ENCODE results near the gene ZBTB7C. TPM values are rescaled to one million over a fixed set of nuclear protein-coding genes. Genes with fewer than 3 reads are reported as not detected.

Gene ZBTB7C
- total and polyA plus RNA-seq, 10 of the 15 experiments (the other 5 are each of a cell fraction or from before 2014, with no cell fraction given): under 0.01 to 0.08 (median 0.01) TPM; not detected in 7

DNA sequence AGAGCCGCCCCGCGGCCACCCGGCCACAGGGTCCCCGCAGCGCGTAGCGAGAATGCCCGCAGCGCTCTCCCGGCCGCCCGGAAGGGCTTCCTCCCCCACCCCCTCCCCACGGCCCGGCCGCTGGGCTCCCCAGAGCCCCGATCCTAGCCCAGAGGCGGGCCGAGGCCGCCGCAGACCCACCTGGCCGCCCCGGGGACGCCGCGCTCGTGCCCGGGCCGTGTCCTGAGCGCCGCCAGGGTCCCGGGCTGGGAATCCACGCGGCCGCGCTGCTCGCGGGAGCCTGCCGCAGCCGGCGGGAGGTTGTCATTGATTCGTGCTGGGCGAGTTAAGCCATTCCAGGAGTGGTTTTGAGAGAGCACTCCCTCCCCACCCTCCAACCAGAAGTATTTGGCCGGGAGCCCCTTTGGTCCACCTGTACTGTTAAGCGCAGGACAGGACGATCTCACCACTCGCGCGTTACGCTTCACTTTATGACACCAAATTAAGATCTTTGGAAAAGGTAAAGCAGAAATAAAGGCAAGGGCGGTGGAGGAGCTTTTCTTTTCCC is 272.3 kb downstream of the ZBTB7C start:
- H3K27me3 ChIP-seq (replicated peaks in 1 of 2; ENCODE audit: control insufficient read depth in 2 of 2, insufficient read depth in 2 of 2, low read length in 1 of 2): peaks cover 10 to 11% of the 10 kb centered on the region in 2 experiments
- H3K9ac ChIP-seq (ENCODE audit: control insufficient read depth, insufficient read depth, low read length): no peak overlapping the region
- no peak for FAIRE-seq
- POLR2A ChIA-PET: no interaction called here
- no peaks in the 10 kb centered on the region for H4K20me1 ChIP-seq (ENCODE audit: control insufficient read depth, insufficient read depth)
- no peaks in the 10 kb centered on the region for H3K4me1 ChIP-seq (ENCODE audit: control insufficient read depth, insufficient read depth, low read length)
- SMC1A ChIA-PET (ENCODE audit: uncharacterized antibody, unreplicated experiment): no interaction called here
- CTCF ChIA-PET: no interaction called here
- ATAC-seq: no peak
- no peak overlapping the region for H3K27ac ChIP-seq (ENCODE audit: control insufficient read depth, insufficient read depth)
- DNase-seq (ENCODE audit: low read depth, low spot score): no peak
- H3K4me2 ChIP-seq (ENCODE audit: control insufficient read depth, insufficient read depth): no peak overlapping the region
- no peaks in the 10 kb centered on the region for H3K9me3 ChIP-seq (replicated peaks; ENCODE audit: control insufficient read depth, insufficient read depth, low read length)
- TF ChIP-seq ZNF384 (IDR thresholded peaks at IDR 0.05; ENCODE audit: borderline replicate concordance, low read depth, low read length): no peak
- WGBS (ENCODE audit: insufficient coverage, insufficient replicate concordance, low lambda C conversion rate, missing lambda C conversion rate): under 1% methylated on average over 37 of the region's 51 CpGs
- H3K79me2 ChIP-seq (ENCODE audit: control insufficient read depth, insufficient read depth, low read length): no peaks in the 10 kb centered on the region
- no peak overlapping the region for H2AFZ ChIP-seq (ENCODE audit: control insufficient read depth, low read depth, low read length)
- in situ Hi-C loops (cut with MboI): no loop called here
- H3K4me3 ChIP-seq: no peak overlapping the region
- H3K36me3 ChIP-seq (ENCODE audit: control insufficient read depth in 2 of 2, insufficient read depth in 2 of 2, low read length in 1 of 2): no peaks in the 10 kb centered on the region
- RAD21 ChIA-PET (ENCODE audit: unreplicated experiment): no interaction called here
- BruUV-seq (replicated peaks): no TSS peak
- intact Hi-C loops (cut with micrococcal nuclease; ENCODE audit: unreplicated experiment): no loop called here

DNA sequence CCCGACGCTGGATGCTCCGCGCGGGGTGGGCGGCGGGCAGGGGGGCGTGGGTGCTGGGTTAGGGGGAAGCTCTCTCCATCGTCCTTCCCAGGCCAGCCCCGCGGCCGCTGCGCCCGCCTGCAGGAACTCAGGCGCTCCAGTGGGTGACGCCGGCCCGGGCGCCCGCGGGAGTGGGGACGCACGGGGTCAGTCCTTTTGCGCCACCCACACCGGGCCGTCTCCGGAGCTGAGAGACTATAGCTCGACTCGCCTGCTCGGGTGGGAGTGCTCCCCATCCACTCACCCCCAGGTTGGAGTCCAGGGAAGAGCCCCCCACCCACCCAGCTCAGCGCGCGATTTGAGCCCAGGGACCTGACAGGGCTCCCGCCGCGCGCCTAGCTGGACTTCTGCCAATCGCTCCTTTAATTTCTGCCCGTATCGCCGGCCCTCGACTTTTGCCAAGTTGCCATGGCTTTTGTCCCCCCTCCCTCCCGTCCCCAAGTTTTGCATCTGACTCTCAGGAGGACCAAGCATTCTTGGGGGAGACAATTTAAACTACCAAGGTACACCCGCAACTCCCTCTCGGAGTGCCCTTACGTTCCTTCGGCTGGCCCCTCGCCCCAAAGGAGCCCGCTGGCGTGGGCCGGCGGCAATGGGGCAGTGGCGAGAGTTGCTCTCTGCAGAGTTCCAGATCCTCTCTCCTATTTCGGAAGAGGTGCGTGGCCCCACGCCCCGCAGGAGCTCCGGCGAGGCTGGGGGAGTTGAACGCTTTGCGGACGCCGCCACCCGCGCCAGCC is 272.9 kb downstream of the ZBTB7C start:
- in situ Hi-C loops (cut with MboI): no loop called here
- no peak for TF ChIP-seq LARP7 (IDR thresholded peaks at IDR 0.05)
- TF ChIP-seq MTA2 (IDR thresholded peaks at IDR 0.05; ENCODE audit: low read depth): no peak
- TF ChIP-seq TBL1XR1 (IDR thresholded peaks at IDR 0.05; ENCODE audit: low read depth, low read length): no peak
- no peak for TF ChIP-seq HDAC6 (IDR thresholded peaks at IDR 0.05; ENCODE audit: unreplicated experiment)
- no peak for TF ChIP-seq ZNF217 (IDR thresholded peaks at IDR 0.05)
- ChIA-PET RAD21 (ENCODE audit: unreplicated experiment) (no interaction called here), POLR2A (interaction anchor here (0.6 kb wide), 1 partner anchor 1609 kb away, joined by 3 read pairs; no protein-coding TSS in a partner anchor), CTCF (no interaction called here), SMC1A (ENCODE audit: uncharacterized antibody, unreplicated experiment) (no interaction called here)
- H3K9ac ChIP-seq (ENCODE audit: control insufficient read depth, insufficient read depth, low read length): no peak overlapping the region
- no peaks in the 10 kb centered on the region for H3K4me1 ChIP-seq (ENCODE audit: control insufficient read depth, insufficient read depth, low read length)
- 16% methylated on average over 44 of the region's 65 CpGs for WGBS (ENCODE audit: insufficient coverage, insufficient replicate concordance, low lambda C conversion rate, missing lambda C conversion rate)
- intact Hi-C loops (cut with micrococcal nuclease; ENCODE audit: unreplicated experiment): no loop called here
- H2AFZ ChIP-seq (ENCODE audit: control insufficient read depth, low read depth, low read length): no peak overlapping the region
- H3K4me2 ChIP-seq (ENCODE audit: control insufficient read depth, insufficient read depth): no peak overlapping the region
- ATAC-seq: no peak
- no peak for FAIRE-seq
- H4K20me1 ChIP-seq (ENCODE audit: control insufficient read depth, insufficient read depth): no peaks in the 10 kb centered on the region
- no peaks in the 10 kb centered on the region for H3K36me3 ChIP-seq (ENCODE audit: control insufficient read depth in 2 of 2, insufficient read depth in 2 of 2, low read length in 1 of 2)
- H3K27me3 ChIP-seq (replicated peaks in 1 of 2; ENCODE audit: control insufficient read depth in 2 of 2, insufficient read depth in 2 of 2, low read length in 1 of 2): peaks cover 10 to 11% of the 10 kb centered on the region in 2 experiments
- H3K79me2 ChIP-seq (ENCODE audit: control insufficient read depth, insufficient read depth, low read length): no peaks in the 10 kb centered on the region
- H3K27ac ChIP-seq (ENCODE audit: control insufficient read depth, insufficient read depth): no peak overlapping the region
- no peak overlapping the region for H3K4me3 ChIP-seq
- no TSS peak for BruUV-seq (replicated peaks)
- H3K9me3 ChIP-seq (replicated peaks; ENCODE audit: control insufficient read depth, insufficient read depth, low read length): no peaks in the 10 kb centered on the region
- DNase-seq (ENCODE audit: low read depth, low spot score): no peak

All from GM12878 (cell line).